H1 (cell line): ENCODE data around the gene DLL4. TPM values are rescaled to one million over a fixed set of nuclear protein-coding genes. Genes with fewer than 3 reads are reported as not detected.

Experiments
- BRCA1 ChIP-seq: IDR thresholded peaks from 2 replicates; pipeline ENCODE4 v1.6.1; 2012; ENCODE audit warnings: low read depth, low read length, improper control_type of control experiment
- CBX5 ChIP-seq: fragments of 300-800, 300-1000 bp; sonication (generic); IDR thresholded peaks from 2 replicates; pipeline ENCODE4 v1.7.1; 2016; ENCODE audit warnings: antibody characterized with exemption, low read length, low read depth
- CBX8 ChIP-seq: fragments of 300-800, 300-1000 bp; sonication (generic); IDR thresholded peaks from 2 replicates; pipeline ENCODE4 v1.7.1; 2016; ENCODE audit warnings: low read depth, low read length, borderline replicate concordance
- CEBPB ChIP-seq: IDR thresholded peaks from 2 replicates; pipeline ENCODE4 v1.6.1; 2012; ENCODE audit warnings: low read depth, low read length
- CHD1 ChIP-seq: IDR thresholded peaks from 2 replicates; pipeline ENCODE4 v1.6.1; 2012; ENCODE audit warnings: low read depth, low read length, improper control_type of control experiment
- EZH2 ChIP-seq: fragments of 200-600 bp; sonication (generic); IDR thresholded peaks from 2 replicates; pipeline ENCODE4 v1.7.1; 2012; ENCODE audit warnings: low read depth, mild to moderate bottlenecking, moderate library complexity, low read length, inconsistent platforms; ENCODE audit not compliant: severe bottlenecking
- GABPA ChIP-seq: IDR thresholded peaks from 2 replicates; pipeline ENCODE4 v1.6.1; 2011; ENCODE audit warnings: mild to moderate bottlenecking, low read length, moderate library complexity, borderline replicate concordance; ENCODE audit not compliant: insufficient read depth
- MAFK ChIP-seq: IDR thresholded peaks from 2 replicates; pipeline ENCODE4 v1.6.1; 2012; ENCODE audit warnings: low read depth, mild to moderate bottlenecking, improper control_type of control experiment, low read length
- NRF1 ChIP-seq: IDR thresholded peaks from 2 replicates; pipeline ENCODE4 v1.6.1; 2011; ENCODE audit warnings: mild to moderate bottlenecking, low read depth, low read length, improper control_type of control experiment
- POU5F1 ChIP-seq: IDR thresholded peaks from 2 replicates; pipeline ENCODE4 v1.6.1; 2011; ENCODE audit warnings: low read depth, mild to moderate bottlenecking, low read length, moderate library complexity
- RAD21 ChIP-seq, 2 experiments: IDR thresholded peaks in 1 of 2; conservative IDR thresholded peaks in 1 of 2; 2 replicates each; pipeline ENCODE4 v1.6.1; 2011; ENCODE audit warnings: low read depth in 2 of 2, low read length in 2 of 2, improper control_type of control experiment in 1 of 2, inconsistent platforms in 1 of 2, mild to moderate bottlenecking in 1 of 2, moderate library complexity in 1 of 2
- RBBP5 ChIP-seq: IDR thresholded peaks from 2 replicates; pipeline ENCODE4 v1.7.1; 2012; ENCODE audit warnings: low read depth, mild to moderate bottlenecking, inconsistent platforms, low read length, moderate library complexity, borderline replicate concordance
- RNF2 ChIP-seq: fragments of 200-900, 300-1000 bp; sonication (generic); IDR thresholded peaks from 2 replicates; pipeline ENCODE4 v1.7.1; 2016; ENCODE audit warnings: borderline replicate concordance, low read depth, mild to moderate bottlenecking, antibody characterized with exemption, low read length; ENCODE audit not compliant: poor library complexity, severe bottlenecking; ENCODE audit errors: missing control alignments
- RXRA ChIP-seq: IDR thresholded peaks from 2 replicates; pipeline ENCODE4 v1.6.1; 2011; ENCODE audit warnings: low read depth, mild to moderate bottlenecking, low read length, moderate library complexity; ENCODE audit not compliant: insufficient read depth
- SIRT6 ChIP-seq: IDR thresholded peaks from one replicate; pipeline ENCODE4 v1.7.1; 2012; ENCODE audit warnings: low read length, inconsistent platforms
- SIX5 ChIP-seq: IDR thresholded peaks from 2 replicates; pipeline ENCODE4 v1.6.1; 2011; ENCODE audit warnings: mild to moderate bottlenecking, low read depth, low read length
- SP1 ChIP-seq: IDR thresholded peaks from 2 replicates; pipeline ENCODE4 v1.6.1; 2011; ENCODE audit warnings: low read depth, low read length
- SP2 ChIP-seq: IDR thresholded peaks from 2 replicates; pipeline ENCODE4 v1.6.1; 2012; ENCODE audit warnings: mild to moderate bottlenecking, low read length, inconsistent platforms
- SP4 ChIP-seq: IDR thresholded peaks from 2 replicates; pipeline ENCODE4 v1.6.1; 2012; ENCODE audit warnings: low read length, inconsistent platforms
- TAF7 ChIP-seq: optimal IDR thresholded peaks from 2 replicates; pipeline ENCODE3; 2011; ENCODE audit warnings: low read depth, mild to moderate bottlenecking, inconsistent platforms, low read length, moderate library complexity, borderline replicate concordance
- YY1 ChIP-seq: IDR thresholded peaks from 2 replicates; pipeline ENCODE4 v1.6.1; 2011; ENCODE audit warnings: low read depth, mild to moderate bottlenecking, low read length
- polyA plus RNA-seq, 7 experiments: library from polyadenylated mRNA; depleted of rRNA in 3 of 7; stranded (reverse) in 5 of 7; unstranded in 2 of 7; fragments of >200 nt in 5 of 7; fragments of 200-250 nt in 2 of 7; gene quantifications; 1 replicate in 5 of 7; 2 replicates in 1 of 7; 4 replicates in 1 of 7; pipeline versions ENCODE4 v1.2.1 to v1.2.3, GENCODE V29; 2011 to 2013; ENCODE audit warnings: missing spikeins in 2 of 7, mixed read lengths in 2 of 7
- total RNA-seq: library from RNA; stranded (reverse); fragmentation: NEBNext Ultra II Directional; extraction: Animal tissue kit (Norgen Biotek cat#: 25700); gene quantifications from 2 replicates; pipeline ENCODE4 v1.2.1, GENCODE V29; 2021
- TF ChIP-seq, protein P1 (sequence below): IDR thresholded peaks from 2 replicates; pipeline ENCODE4 v1.6.1; 2011; ENCODE audit warnings: low read depth, mild to moderate bottlenecking, low read length; ENCODE audit not compliant: insufficient read depth
- TF ChIP-seq, protein P2 (sequence below): IDR thresholded peaks from 2 replicates; pipeline ENCODE4 v1.6.1; 2012; ENCODE audit warnings: inconsistent platforms

The DLL4 gene
- total and polyA plus RNA-seq, 2 of the 8 experiments (the other 6 are each of a cell fraction or from before 2014, with no cell fraction given) = 0.23 to 0.60 TPM

DNA sequence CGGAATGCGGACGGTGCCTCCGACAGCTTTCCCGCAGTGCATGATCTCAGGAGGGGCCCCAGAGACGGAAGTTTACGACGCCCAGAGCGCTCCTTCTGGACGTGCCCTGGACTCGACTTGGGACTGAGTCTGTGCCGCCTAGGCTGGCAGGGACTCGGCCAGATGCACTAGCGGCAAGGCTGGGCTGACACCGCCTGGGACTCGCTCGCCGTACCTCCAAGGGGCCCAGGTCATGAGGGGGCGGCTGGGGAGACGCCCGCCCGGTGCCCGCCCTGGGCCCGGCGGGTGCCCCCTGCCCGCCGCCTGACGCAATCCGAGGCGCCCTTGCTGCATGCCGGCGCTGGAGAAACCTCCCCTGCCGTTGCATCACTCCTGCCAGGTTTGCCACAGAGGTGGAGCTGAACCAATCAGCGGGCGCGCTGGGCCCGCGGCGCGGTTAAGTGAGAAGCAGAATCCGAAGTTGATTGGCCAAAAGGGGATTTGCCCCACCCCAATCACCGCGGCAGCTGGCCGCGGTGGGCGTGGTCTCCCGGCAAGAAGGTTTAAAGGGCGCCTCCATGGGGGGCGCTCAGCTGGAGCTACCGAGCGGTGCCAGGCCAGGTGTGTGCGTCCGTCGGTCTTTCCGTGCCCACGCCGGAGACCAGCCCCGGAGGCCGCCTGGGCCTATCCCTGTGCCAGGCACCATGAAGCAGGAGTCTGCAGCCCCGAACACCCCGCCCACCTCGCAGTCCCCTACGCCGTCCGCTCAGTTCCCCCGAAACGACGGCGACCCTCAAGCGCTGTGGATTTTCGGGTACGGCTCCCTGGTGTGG, 24.0 kb downstream of the DLL4 start, which contains the start of gene CHAC1 (continued):
- TF ChIP-seq MAFK (no peak), TAF7 (peak; percentile 76), CEBPB (peak; percentile 100), RNF2 (no peak), SIRT6 (no peak), POU5F1 (no peak), CBX8 (no peak), RAD21 (IDR thresholded peaks at IDR 0.05 in 1 of 2, conservative IDR thresholded peaks at IDR 0.05 in 1 of 2; ENCODE audit: low read depth in 2 of 2, low read length in 2 of 2) (peak in 1 of 2 experiments; percentile 10; a peak in 1 of 4 replicates), SP1 (peak; percentile 89), CHD1 (no peak), RBBP5 (no peak; the same call in 1 of the 2 replicates), SP2 (0 out of 2 replicates have a peak, but pooled peaks have one; percentile 19), RXRA (no peak), NRF1 (no peak), YY1 (0 out of 2 replicates have a peak, but pooled peaks have one; percentile 4), SIX5 (no peak), GABPA (peak; percentile 27; the same call in 1 of the 2 replicates), EZH2 (no peak), CBX5 (no peak), BRCA1 (no peak), SP4 (peak; percentile 78; the same call in 1 of the 2 replicates)
- TF ChIP-seq, protein P1, sequence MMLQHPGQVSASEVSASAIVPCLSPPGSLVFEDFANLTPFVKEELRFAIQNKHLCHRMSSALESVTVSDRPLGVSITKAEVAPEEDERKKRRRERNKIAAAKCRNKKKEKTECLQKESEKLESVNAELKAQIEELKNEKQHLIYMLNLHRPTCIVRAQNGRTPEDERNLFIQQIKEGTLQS = peak; percentile 92
- TF ChIP-seq, protein P2, sequence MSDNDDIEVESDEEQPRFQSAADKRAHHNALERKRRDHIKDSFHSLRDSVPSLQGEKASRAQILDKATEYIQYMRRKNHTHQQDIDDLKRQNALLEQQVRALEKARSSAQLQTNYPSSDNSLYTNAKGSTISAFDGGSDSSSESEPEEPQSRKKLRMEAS = peak; percentile 76
